Measurements from ENCODE around the gene EFEMP2.

The EFEMP2 gene

GRCh38 chr11:65862941-65863888 is 9.4 kb downstream of the EFEMP2 start:
- Histone ChIP-seq H3K4me3 (no peak overlapping the region), H3K27ac (peak overlapping the region in 1 of 2 donors; percentile 100)
- DNase-seq (ENCODE audit: low spot score): peak; percentile 73
- TF ChIP-seq, protein P1, sequence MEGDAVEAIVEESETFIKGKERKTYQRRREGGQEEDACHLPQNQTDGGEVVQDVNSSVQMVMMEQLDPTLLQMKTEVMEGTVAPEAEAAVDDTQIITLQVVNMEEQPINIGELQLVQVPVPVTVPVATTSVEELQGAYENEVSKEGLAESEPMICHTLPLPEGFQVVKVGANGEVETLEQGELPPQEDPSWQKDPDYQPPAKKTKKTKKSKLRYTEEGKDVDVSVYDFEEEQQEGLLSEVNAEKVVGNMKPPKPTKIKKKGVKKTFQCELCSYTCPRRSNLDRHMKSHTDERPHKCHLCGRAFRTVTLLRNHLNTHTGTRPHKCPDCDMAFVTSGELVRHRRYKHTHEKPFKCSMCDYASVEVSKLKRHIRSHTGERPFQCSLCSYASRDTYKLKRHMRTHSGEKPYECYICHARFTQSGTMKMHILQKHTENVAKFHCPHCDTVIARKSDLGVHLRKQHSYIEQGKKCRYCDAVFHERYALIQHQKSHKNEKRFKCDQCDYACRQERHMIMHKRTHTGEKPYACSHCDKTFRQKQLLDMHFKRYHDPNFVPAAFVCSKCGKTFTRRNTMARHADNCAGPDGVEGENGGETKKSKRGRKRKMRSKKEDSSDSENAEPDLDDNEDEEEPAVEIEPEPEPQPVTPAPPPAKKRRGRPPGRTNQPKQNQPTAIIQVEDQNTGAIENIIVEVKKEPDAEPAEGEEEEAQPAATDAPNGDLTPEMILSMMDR (IDR thresholded peaks at IDR 0.05): no peak

- peak overlapping the region; percentile 98 for H3K4me3 ChIP-seq
- H3K27ac ChIP-seq: peak overlapping the region in 1 of 2 donors; percentile 100
- TF ChIP-seq, protein P1 (IDR thresholded peaks at IDR 0.05): no peak
- peak; percentile 74 for DNase-seq (ENCODE audit: low spot score)
These were observed 10.3 kb downstream of the EFEMP2 start for GRCh38 chr11:65862191-65862735.

DNA sequence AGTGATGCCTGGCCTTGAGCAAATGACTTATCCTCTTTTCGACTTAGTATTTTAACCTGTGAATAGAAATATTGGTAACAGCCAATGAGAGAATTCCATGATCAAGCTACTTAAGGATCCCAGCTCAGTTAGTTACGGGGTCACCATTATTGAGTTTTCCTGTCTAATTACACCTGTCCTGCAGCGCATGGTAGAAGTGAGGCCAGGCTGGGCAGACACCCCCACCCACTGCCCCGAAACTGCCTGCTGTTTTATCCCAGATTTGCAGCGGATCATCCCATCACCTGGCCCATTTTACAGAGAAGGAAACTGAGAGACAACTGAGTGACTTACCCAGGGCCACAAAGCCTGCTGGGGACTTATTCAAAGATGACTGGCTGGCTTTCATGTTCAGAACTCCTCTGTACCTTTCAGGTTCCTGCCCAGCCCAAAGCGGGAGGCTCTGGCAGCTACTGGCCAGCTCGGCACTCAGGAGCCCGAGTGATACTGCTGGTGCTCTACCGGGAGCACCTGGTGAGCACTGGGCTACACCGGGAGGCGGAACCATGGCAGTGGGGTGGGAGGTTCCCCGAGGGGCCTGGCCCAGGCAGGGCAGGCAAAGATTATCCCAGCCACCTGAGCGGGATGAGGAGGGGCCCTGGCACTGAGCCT is 10.9 kb downstream of the EFEMP2 start:
- DNase-seq (ENCODE audit: low spot score): no peak
- peak overlapping the region; percentile 92 to 100 for H3K27ac ChIP-seq
- TF ChIP-seq, protein P1 (IDR thresholded peaks at IDR 0.05): no peak
- peak overlapping the region; percentile 98 for H3K4me3 ChIP-seq

DNA sequence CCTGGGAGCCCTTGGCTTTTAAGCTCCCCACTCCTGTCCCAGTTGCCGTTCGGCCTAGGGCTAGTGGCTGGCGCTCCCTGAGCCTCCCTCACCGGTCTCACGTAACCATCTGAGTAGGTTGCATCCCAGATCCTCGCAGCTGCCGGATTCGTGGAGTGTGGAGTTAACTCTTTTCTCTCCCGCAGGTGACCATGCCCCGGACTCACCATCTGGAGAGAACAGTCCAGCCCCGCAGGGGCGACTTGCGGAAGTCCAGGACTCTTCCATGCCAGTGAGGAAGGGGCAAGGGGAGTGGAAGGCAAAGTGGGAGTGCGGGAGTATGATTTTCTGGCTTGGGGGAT is 11.5 kb downstream of the EFEMP2 start:
- peak overlapping the region; percentile 92 to 100 for H3K27ac ChIP-seq
- peak; percentile 80 for DNase-seq (ENCODE audit: low spot score)
- TF ChIP-seq, protein P1 (IDR thresholded peaks at IDR 0.05): no peak
- peak overlapping the region; percentile 98 for H3K4me3 ChIP-seq

- DNase-seq (ENCODE audit: low spot score): peak; percentile 99
- TF ChIP-seq, protein P1 (IDR thresholded peaks at IDR 0.05): peak; percentile 46
- H3K27ac ChIP-seq: peak within 1 kb of the TSS; percentile 92 to 100
- H3K4me3 ChIP-seq: peak within 1 kb of the TSS; percentile 98
These were observed 12.1 kb downstream of the EFEMP2 start, which contains the start of gene MUS81 for GRCh38 chr11:65860278-65861164. Gene MUS81, plus strand, starts transcription at chr11:65860433. Its CDS starts 321 bp downstream, at chr11:65860754.

GRCh38 chr11:65859812-65860277 is 12.8 kb downstream of the EFEMP2 start:
- Histone ChIP-seq H3K4me3 (peak overlapping the region; percentile 98), H3K27ac (peak overlapping the region; percentile 92 to 100)
- no peak for DNase-seq (ENCODE audit: low spot score)
- TF ChIP-seq, protein P1 (IDR thresholded peaks at IDR 0.05): no peak

Measured in coronary artery (tissue), 2 donors.